ENCODE data around the gene GDF15.

- no peak for TF ChIP-seq ZBTB20 (tag by site-specific recombination; IDR thresholded peaks at IDR 0.05)
- no peak for TF ChIP-seq ZFP37 (tag by site-specific recombination; IDR thresholded peaks at IDR 0.05)
- TF ChIP-seq REST (tag by site-specific recombination; IDR thresholded peaks at IDR 0.05) = no peak
- TF ChIP-seq PRDM4 (tag by site-specific recombination; IDR thresholded peaks at IDR 0.05) = no peak
- TF ChIP-seq PATZ1 (tag by site-specific recombination; IDR thresholded peaks at IDR 0.05) = no peak
- TF ChIP-seq ZNF670 (tag by site-specific recombination; IDR thresholded peaks at IDR 0.05; ENCODE audit: low read depth) = no peak
- no peak for TF ChIP-seq CTCF (tag by site-specific recombination; IDR thresholded peaks at IDR 0.05)
- TF ChIP-seq YY1 (tag by site-specific recombination; IDR thresholded peaks at IDR 0.05) = no peak
These were observed 47.4 kb upstream of the GDF15 start for GRCh38 chr19:18338541-18338940.
